ENCODE measurements around the gene JPH2. TPM values are rescaled to one million over a fixed set of nuclear protein-coding genes. Genes with fewer than 3 reads are reported as not detected.

Gene JPH2
- total RNA-seq, 1 donor from 2014 or later, result not detected

GRCh38 chr20:44080064-44080463, 106.9 kb downstream of the JPH2 start:
- Mint-ChIP-seq H3K36me3 (ENCODE audit: low read depth) (no peaks in the 10 kb centered on the region), H3K27ac (no peak overlapping the region), H3K4me3 (no peak overlapping the region), H3K9me3 (no peaks in the 10 kb centered on the region), H3K27me3 (no peaks in the 10 kb centered on the region), H3K4me1 (peaks cover 4% of the 10 kb centered on the region)
- DNase-seq, result no peak
- ATAC-seq (ENCODE audit: low read depth), result no peak
- intact Hi-C loops (cut with micrococcal nuclease), result loop anchor here (1.0 to 10.0 kb wide), 9 partner anchors 11 to 631 kb away; no protein-coding TSS in a partner anchor
- ChIA-PET POLR2A (interaction anchor here (1.4 to 1.9 kb wide), 2 partner anchors 11 to 329 kb away, joined by 5 to 12 read pairs; no protein-coding TSS in a partner anchor), CTCF (interaction anchor here (0.6 to 8.3 kb wide), 15 partner anchors 8 to 632 kb away, joined by 3 to 91 read pairs (median 4); no protein-coding TSS in a partner anchor)
- no peak for TF ChIP-seq CTCF (IDR thresholded peaks at IDR 0.05)

DNA sequence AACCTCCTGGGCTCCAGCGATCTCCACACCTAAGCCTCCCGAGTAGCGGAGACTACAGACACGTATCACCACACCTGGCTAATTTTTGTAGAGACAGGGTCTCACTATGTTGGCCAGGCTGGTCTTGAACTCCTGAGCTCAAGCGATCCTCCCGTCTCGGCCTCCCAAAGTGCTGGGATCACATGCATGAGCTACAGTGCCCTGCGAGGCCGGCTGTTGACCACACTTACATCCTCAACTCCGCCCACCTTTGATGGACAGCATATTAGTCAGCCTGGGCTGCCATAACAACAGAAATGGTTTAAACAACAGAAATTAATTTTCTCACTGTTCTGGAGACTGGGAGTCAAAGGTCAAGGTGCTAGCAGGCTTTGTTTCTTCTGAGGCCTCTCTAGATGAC, 107.7 kb downstream of the JPH2 start:
- Mint-ChIP-seq H3K9me3 (no peaks in the 10 kb centered on the region), H3K36me3 (ENCODE audit: low read depth) (no peaks in the 10 kb centered on the region), H3K27me3 (no peaks in the 10 kb centered on the region), H3K27ac (no peak overlapping the region), H3K4me3 (no peak overlapping the region), H3K4me1 (peaks cover 4% of the 10 kb centered on the region)
- ChIA-PET CTCF (interaction anchor here (1.7 to 8.3 kb wide), 5 partner anchors 22 to 541 kb away, joined by 4 to 91 read pairs (median 7); no protein-coding TSS in a partner anchor), POLR2A (interaction anchor here (0.8 kb wide), 1 partner anchor 329 kb away, joined by 3 read pairs; no protein-coding TSS in a partner anchor)
- intact Hi-C loops (cut with micrococcal nuclease), result no loop called here
- DNase-seq (no peak), ATAC-seq (ENCODE audit: low read depth) (no peak)
- TF ChIP-seq CTCF (IDR thresholded peaks at IDR 0.05), result no peak

DNA sequence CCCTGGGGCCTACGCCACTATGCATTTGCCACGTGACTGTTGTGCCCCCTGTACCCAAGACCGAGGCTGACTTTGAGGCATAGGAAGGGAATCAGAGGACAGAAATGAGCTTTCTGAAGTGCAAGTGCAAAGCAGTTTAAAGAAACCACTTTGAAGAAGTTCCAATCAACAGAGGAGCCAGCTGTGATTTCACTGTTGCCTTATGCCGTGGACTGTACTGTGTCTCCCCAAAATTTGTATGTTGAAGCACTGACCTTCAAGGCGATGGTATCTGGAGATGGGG, 111.1 kb downstream of the JPH2 start:
- intact Hi-C loops (cut with micrococcal nuclease), result no loop called here
- ChIA-PET CTCF (no interaction called here), POLR2A (no interaction called here)
- peaks cover 5% of the 10 kb centered on the region for H3K27me3 Mint-ChIP-seq
- no peak for TF ChIP-seq CTCF (IDR thresholded peaks at IDR 0.05)
- no peaks in the 10 kb centered on the region for H3K9me3 Mint-ChIP-seq
- ATAC-seq (ENCODE audit: low read depth) (no peak), DNase-seq (no peak)
- no peak overlapping the region for H3K4me3 Mint-ChIP-seq
- no peak overlapping the region for H3K27ac Mint-ChIP-seq
- peaks cover 16% of the 10 kb centered on the region for H3K4me1 Mint-ChIP-seq
- H3K36me3 Mint-ChIP-seq (ENCODE audit: low read depth), result no peaks in the 10 kb centered on the region

GRCh38 chr20:44075191-44075949, 111.6 kb downstream of the JPH2 start:
- CTCF ChIA-PET, result no interaction called here
- peaks cover 14% of the 10 kb centered on the region for H3K4me1 Mint-ChIP-seq
- intact Hi-C loops (cut with micrococcal nuclease), result no loop called here
- POLR2A ChIA-PET, result no interaction called here
- H3K27me3 Mint-ChIP-seq, result peaks cover 5% of the 10 kb centered on the region
- H3K36me3 Mint-ChIP-seq (ENCODE audit: low read depth), result no peaks in the 10 kb centered on the region
- H3K4me3 Mint-ChIP-seq, result no peak overlapping the region
- no peak for ATAC-seq (ENCODE audit: low read depth)
- no peaks in the 10 kb centered on the region for H3K9me3 Mint-ChIP-seq
- no peak for DNase-seq
- H3K27ac Mint-ChIP-seq, result no peak overlapping the region
- no peak for TF ChIP-seq CTCF (IDR thresholded peaks at IDR 0.05)

DNA sequence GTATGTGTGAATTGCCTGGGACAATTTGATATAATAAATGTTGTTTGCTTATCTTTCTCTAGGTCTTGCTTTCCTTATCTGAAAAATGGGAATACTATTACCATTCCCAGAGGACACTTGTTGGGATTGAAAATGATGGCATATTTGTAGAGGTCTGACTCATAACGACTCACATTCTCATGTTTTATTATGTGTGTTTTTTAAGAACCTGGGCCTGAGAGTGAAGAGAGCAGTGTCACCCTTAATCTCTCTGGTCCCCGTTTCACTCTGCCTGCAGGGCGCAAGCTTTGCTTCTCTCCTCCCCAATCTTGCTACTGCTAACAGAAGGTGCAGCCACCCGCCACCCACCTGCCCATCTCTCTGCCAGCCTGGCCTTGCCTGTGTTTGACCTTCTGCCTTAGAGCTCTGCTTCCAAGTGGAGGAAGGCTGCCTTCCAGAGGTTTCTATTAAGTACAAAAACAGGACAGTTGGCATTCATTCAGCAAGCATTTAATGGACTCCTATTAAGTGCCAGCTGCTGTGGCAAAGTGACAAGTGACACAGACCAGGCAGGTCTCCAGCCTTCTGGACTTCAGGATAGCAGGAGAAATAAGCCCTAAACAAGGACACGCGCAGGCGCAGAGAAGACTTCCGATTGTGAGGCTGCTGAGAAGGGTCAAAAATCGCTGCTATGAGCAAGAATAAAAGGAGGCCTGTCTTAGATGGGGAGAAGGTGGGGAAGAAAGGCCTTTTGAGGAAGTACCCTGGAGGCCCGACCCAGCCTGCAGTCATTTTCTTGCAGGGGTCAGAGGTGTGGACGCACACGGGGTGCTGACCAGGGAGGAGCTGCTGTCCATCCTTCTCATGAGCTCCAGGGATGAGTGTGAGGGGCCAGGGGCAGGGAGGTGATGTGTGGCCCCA, 112.5 kb downstream of the JPH2 start:
- no peaks in the 10 kb centered on the region for H3K36me3 Mint-ChIP-seq (ENCODE audit: low read depth)
- ChIA-PET POLR2A (no interaction called here), CTCF (no interaction called here)
- H3K4me1 Mint-ChIP-seq, result peaks cover 22% of the 10 kb centered on the region
- no peak overlapping the region for H3K4me3 Mint-ChIP-seq
- no peak for TF ChIP-seq CTCF (IDR thresholded peaks at IDR 0.05)
- DNase-seq, result no peak
- peaks cover 5% of the 10 kb centered on the region for H3K27me3 Mint-ChIP-seq
- ATAC-seq (ENCODE audit: low read depth), result no peak
- H3K9me3 Mint-ChIP-seq, result no peaks in the 10 kb centered on the region
- H3K27ac Mint-ChIP-seq, result no peak overlapping the region
- intact Hi-C loops (cut with micrococcal nuclease), result no loop called here
